GM18858 (cell line): ENCODE results near the gene CPED1.

Source experiments
- ATAC-seq: cut with Tn5 transposase; IDR thresholded peaks from one replicate; pipeline ENCODE4 v1.9.1; 2021; ENCODE audit not compliant: unreplicated experiment

CPED1 gene

DNA sequence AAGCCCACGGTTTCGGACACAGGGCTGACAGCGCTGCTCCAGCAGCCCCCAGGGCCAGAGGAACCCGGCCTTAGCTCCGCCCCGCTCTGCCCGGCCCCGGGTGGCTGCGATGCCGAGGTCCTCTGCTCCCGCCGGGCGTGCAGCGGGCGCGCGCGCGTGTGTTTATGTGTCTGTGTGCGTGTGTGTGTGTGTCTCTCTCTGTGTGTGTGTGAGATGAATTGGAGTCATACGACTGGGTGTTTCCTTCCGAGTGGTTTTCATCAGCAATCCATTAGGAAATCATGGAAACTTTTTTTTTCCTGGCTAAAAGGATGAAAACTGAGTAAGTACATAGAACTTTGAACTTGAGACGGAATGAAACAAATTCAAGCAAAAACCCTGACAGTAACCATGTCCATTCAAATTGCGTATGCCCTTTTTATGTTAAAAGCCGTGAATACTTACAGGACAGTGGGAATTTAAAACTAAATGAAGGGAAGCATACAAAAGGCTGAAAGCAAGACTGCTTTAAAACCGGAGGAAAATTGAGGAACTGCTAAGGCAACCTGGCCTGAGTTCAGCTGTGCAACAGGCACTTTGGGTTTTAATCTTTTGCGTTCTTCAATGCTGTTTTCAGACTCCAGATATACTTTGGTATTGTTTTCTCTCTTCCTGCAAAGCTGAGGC, at the start of gene CPED1:
CPED1 (plus strand) TSS at position 121 of the 666 bp plus-strand sequence. CDS start 911 bp downstream, outside the sequence.
- ATAC-seq, result peak; percentile 35

DNA sequence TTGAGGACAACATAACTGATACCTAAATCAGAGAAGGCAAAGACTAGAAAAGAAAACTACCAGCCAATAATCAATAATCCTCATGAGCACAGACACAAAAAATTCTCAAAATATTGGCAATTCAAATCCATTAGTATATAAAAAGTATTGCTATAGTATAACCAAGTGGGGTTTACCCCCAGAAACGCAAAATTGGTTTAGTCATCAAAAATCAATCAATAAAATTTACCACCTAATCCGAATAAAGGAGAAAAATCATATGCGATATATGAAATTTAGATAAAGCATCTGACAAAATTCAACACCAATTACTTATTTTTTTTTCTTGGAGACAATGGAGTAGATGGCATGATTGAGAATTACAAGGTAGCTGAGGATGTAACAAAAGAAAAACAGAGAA, 49.2 kb upstream of the CPED1 start:
- ATAC-seq, result no peak

GRCh38 chr7:120941064-120941463, 47.4 kb upstream of the CPED1 start:
- ATAC-seq, result peak; percentile 49

DNA sequence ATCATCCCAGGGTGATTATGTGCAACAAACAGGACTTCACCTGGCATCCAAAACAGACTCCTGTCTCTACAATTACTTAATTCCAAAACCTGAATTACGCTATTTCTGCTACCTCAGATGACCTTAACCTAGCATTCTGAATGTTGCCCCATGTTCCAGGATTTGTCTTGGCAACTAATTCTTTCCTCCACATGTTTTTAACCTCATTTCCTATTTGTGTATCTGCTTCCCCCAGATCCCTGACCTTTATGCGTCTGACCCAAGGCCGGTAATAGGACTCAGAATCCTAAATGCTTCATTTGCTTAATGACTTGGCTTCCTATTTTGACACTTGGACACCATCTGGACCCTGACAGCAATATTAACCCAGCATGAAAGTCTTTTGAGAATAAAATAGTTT, 46.7 kb upstream of the CPED1 start:
- ATAC-seq, result no peak

DNA sequence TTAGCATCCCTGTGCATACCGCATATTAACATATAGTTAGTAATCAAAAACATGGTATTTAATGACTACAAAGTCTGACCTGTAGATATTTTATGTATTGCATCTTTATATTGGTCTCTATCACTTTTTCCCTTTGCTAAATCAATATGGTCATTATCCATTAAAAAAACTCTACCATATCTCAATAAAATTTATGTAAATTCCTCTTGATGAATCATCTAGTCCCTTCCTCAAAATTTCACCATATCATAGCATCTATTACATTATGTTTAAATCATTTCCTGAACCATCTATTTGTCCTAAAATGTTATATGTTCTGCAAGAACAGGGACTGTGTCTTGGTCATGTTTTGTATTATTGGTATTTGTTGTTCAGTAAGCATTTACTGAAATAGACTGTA, 45.6 kb upstream of the CPED1 start:
- ATAC-seq, result no peak

- no peak for ATAC-seq
These were observed 43.5 kb upstream of the CPED1 start for GRCh38 chr7:120944826-120945562.

GRCh38 chr7:120947980-120948379, 40.5 kb upstream of the CPED1 start:
- no peak for ATAC-seq

DNA sequence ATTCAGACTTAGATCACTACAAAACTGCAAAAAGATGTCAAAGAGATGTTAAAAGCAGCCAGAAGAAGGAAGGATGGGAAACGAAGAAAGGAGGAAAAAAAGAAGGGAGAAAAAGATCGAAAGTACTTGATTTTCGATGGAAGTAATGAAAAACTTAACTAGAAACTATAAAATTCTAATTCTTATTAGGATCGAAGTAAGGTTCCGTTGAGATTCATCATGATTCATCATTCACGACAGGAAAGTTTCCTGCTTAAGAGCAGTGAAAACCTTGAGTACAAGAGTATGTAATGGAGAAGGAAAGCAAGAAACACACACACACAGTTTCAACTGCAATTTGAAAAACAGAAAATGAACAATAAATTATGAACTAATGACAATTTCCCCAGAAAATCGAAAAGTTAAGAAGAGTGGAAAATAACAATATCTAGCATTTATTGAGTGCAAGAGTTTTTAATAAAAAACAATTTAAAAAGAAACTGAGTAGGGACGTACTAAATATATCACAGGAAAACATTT, 39.1 kb upstream of the CPED1 start:
- no peak for ATAC-seq

DNA sequence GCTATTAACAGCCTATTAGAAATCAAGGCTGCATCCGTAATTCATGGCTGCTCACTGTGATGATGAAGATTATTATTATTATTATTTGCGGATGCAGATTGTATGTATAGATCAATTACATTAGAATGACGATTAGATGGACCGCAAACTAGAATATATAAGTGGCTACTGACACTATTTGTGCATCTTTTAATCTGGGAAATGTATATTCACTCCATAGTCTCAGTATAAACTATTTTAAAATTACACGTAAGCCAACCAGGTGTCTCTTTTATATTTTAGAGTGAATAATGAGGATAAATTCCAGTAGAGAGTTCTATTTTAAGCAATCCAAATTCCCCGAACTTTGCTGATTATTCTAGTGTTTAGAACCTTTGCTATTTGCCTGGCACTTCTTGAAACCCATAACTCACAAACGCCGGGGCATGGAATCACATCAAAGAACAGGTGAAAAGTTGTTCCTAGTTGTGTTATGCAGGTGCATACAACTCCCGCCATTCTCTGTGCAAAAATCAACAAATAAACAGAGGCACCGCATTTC, 38.4 kb upstream of the CPED1 start:
- no peak for ATAC-seq

DNA sequence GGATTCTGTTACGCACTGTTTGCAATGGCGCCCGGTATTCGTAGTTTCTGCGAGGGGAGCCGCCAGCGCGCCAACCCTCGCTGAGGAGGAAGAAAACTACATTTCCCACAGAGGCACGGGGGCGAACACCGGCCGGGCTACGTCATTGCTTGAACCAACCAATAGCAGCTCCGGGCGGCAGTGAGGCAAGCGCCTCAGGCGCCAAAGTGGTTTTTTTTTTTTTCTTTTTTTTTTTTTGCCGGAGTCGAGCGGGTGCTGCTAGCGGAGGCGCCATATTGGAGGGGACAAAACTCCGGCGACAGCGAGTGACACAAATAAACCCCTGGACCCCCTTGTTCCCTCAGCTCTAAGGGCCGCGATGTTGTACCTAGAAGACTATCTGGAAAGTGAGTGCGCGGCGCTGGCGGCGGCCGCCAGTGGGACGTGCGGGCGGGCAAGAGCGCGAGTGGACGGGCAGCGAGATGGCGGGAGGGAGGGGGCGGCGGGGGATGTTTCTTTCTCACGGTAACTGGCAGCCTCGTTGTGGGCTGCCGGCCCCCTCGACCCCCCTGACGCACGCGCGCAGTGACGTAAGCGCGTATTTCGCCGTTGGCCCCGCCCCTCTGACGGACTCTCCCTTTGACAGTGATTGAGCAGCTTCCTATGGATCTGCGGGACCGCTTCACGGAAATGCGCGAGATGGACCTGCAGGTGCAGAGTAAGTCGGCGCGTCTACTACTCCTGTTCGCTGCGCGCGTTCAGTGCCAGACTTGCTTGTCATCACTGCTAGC, 37.8 kb upstream of the CPED1 start, which contains the start of gene ING3:
ING3 (plus strand) TSS at position 239 of the 770 bp plus-strand sequence; CDS start at position 359, 120 bp downstream.
- ATAC-seq, result peak; percentile 96

DNA sequence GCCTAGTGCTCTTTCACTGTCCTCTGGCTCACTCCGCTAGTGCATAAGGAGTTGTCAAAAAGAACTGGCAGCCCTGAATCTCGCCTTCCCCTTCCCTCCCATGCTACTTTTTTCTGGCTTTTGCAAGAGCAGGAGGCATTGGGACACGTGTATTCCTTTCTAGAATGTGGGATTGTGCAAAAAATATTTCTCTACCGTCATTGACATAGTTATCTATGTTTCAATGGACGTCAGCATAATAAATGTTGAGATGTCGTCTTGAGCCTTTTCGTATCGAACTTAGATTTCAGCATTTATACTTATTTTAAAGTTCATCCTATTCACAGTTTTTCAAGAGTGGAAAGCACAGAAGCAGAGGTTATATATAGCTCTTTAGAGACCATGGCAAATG, 37.2 kb upstream of the CPED1 start:
- no peak for ATAC-seq

DNA sequence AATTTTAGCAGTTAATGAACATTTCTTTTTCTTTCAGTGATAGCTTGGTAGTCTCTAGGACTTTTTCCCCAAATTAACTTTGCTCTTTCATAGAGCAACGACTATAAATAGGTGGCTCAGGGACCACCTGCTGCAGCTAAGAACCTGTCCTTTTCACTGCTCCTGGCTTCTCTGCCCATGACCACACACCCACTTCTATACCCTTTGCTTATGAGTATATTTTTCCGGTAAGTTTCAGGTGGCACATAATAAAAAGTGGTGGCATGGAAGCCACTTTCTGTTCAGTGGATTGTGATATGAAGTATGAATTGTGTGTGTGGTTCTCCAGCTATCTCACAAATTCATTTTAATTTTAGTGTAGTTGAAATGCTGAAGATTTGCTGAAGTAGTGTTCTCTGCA, 36.7 kb upstream of the CPED1 start:
- ATAC-seq, result no peak

DNA sequence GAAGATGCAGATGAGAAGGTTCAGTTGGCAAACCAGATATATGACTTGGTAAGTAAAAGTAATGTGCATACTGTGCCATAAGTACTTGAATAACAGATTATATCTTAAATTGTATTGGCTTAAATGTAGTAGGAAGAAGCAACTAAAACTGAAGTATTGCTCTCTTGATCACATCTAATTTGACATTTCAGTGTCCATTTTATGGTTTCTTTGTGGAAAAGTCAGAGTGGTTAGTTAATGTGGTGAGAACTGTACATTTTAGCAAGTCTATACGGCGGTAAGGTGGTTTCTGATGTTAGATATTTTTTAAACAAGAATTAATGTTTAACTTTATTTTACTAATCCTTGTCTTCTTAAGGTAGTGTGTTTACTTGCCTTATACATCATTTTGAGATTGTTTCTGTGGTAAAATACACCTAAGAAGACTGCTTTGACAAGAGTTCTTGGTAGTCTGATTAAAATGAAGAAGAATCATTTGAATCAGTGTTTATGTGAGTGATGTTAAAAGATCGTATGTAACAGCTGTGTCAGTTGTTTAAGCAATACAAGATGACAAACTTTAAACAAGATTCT, 32.8 kb upstream of the CPED1 start:
- no peak for ATAC-seq

DNA sequence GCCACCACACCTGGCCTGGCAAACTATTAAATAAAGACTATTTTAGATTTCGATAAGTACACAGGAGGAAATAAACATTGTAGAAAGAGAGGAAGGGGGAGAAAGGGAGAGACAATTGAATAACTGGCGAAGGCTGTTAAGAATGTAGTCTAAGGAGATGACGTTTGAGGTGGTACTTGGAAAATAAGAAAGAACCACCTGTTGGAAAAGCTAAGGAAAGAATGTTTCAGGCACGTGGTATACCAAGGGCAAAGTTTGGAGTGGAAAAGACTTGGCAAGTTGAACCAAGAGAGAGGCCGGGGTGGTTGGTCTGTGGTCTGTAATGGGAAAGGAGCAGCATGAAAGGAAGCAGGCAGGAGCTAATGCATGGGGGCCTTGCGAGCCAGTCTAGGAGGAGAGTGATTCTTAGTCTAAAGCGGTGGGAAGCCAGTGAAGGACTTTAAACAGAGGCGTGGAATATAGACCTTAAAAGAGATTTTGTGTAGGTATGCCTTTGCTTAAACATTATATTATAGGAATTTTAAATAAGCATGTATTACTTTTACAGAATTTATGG, 28.5 kb upstream of the CPED1 start:
- ATAC-seq, result no peak

DNA sequence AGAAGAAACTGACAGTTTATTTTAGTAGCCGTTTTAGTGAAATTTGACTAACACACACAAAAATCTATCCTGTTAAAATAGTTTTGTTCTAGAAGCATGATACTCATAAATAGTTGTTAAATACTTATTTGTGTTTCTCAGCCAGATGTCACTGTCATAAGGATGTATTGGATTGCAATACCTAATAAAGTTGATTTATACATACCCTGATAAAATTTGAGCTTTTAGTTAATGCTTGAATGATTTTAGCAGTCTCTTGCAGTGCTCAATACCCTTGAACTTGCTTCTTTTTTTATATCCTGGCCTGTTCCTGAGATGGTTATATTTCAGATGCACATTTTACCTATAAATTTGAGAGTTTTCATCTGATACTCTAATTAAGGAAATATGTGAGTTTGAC, 27.8 kb upstream of the CPED1 start:
- ATAC-seq, result no peak

GRCh38 chr7:120961638-120962173, 26.8 kb upstream of the CPED1 start:
- no peak for ATAC-seq

- ATAC-seq, result no peak
These were observed 24.4 kb upstream of the CPED1 start for GRCh38 chr7:120964088-120964487.

DNA sequence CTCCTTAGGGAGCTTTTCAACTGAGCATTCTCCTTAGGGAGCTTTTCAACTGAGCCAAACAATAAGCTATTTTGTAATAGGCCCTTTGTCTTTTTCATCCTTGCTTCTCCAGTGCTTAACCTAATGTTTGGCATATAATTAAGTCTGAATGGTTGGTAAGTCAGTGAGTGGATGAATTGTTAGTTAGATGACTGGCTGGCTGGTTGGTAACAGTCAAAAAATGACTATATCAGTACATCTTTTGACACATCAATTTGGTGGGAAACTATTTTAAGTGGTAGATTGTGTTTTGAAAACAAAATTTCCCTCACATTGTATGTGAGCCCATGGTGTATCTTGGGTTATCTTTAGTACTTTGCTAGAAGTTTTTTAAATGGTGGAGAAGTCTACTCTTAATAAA, 21.6 kb upstream of the CPED1 start:
- ATAC-seq, result no peak

DNA sequence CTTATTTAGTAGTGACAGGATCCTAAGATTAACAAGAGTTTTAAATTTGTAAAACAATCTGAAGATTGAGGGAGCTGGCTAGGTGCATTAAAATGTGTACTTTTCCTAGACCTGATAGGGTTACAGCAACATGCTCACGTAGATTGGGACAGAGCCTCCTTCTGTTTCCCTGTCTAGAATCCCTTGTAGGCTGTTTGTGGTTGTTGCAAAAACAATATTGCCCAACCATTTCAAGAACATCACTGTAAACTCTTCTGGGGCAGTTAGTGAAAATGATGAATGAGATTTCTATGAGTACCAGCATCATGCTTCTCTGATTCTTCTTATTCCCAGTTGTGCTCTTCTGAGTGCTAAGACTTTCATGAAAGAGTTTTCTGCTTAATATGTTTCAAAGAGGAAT, 14.7 kb upstream of the CPED1 start:
- ATAC-seq, result no peak

DNA sequence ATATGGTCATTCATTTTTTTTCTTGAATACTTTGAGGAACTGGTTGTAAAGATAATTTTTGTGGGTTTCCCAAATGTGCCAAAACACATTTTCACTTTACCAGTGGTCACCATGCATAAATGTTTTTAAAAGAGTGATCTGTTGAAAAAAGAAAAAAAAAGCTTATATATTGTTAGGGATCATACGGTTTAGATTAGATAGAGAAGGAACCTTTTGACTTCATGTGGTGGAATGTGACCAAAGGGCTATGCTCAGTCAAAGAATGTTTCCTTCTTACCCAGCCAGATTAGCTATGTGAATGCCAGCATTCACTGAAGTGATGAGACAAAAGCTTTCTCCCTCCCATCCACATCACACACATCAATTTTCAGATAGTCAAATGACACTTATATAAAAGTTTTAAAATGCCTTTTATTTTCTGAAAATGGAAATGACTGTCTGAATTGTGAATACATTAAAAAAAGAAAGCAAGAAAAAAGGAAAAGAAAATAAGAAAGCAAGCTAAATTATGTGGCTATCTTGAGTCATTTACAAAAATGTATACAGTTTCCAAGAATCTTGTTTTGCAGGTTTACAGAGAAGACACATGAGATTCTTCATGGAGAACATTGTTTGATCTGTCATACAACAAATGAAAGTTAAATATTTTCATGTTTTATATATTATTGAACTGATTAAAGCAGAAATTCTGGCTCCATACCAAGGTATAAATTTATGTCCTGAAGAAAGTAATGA, 8.6 kb upstream of the CPED1 start:
- no peak for ATAC-seq
